Gastroesophageal sphincter (tissue), 3 donors: ENCODE data around the gene SH3RF2.

Experiments used
- EP300 ChIP-seq: sonication (generic); formaldehyde crosslinking; IDR thresholded peaks from one replicate; pipeline ENCODE4 v1.6.1; 2017; ENCODE audit warnings: antibody characterized with exemption, mild to moderate bottlenecking
- TF ChIP-seq, protein P1 (sequence below), 4 experiments: fragments of 200-600 bp in 2 of 4; fragments of 450-650 bp in 2 of 4; sonication (generic) in 1 of 4; IDR thresholded peaks; one replicate each; pipeline ENCODE4 v1.5.1; 2017 to 2019; ENCODE audit warnings: antibody characterized with exemption in 4 of 4, mild to moderate bottlenecking in 2 of 4, moderate library complexity in 2 of 4

DNA sequence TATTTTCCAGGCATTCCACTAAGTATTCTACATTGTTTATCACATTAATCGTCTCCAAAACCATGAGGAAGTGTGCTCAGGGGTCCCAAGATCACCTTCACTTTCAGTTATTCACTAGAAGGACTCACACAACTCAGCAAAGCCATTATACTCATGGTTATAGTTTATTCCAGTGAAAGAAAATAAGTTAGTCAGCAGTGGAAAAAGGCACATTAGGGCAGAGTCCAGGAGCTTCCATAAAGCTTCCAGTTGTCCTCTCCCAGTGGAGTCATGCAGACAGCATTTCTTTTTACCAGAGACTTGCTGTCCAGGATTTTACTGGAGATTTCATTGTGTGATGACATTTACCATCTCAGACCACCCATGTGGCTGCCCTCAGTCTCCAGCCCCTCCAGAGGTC, 51.5 kb downstream of the SH3RF2 start:
- TF ChIP-seq, protein P1, sequence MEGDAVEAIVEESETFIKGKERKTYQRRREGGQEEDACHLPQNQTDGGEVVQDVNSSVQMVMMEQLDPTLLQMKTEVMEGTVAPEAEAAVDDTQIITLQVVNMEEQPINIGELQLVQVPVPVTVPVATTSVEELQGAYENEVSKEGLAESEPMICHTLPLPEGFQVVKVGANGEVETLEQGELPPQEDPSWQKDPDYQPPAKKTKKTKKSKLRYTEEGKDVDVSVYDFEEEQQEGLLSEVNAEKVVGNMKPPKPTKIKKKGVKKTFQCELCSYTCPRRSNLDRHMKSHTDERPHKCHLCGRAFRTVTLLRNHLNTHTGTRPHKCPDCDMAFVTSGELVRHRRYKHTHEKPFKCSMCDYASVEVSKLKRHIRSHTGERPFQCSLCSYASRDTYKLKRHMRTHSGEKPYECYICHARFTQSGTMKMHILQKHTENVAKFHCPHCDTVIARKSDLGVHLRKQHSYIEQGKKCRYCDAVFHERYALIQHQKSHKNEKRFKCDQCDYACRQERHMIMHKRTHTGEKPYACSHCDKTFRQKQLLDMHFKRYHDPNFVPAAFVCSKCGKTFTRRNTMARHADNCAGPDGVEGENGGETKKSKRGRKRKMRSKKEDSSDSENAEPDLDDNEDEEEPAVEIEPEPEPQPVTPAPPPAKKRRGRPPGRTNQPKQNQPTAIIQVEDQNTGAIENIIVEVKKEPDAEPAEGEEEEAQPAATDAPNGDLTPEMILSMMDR (IDR thresholded peaks at IDR 0.05) = no peak
- no peak for TF ChIP-seq EP300
